T-helper 22 cell (primary cell): Measurements from ENCODE around the gene PSME4.
A peak's percentile ranks its signal among the peaks of the same experiment; 100 is the strongest.

Experiments used
- DNase-seq: peaks from one replicate; pipeline ENCODE4 v3.0.0-alpha.2; 2020; ENCODE audit warnings: low read depth

Gene PSME4

DNA sequence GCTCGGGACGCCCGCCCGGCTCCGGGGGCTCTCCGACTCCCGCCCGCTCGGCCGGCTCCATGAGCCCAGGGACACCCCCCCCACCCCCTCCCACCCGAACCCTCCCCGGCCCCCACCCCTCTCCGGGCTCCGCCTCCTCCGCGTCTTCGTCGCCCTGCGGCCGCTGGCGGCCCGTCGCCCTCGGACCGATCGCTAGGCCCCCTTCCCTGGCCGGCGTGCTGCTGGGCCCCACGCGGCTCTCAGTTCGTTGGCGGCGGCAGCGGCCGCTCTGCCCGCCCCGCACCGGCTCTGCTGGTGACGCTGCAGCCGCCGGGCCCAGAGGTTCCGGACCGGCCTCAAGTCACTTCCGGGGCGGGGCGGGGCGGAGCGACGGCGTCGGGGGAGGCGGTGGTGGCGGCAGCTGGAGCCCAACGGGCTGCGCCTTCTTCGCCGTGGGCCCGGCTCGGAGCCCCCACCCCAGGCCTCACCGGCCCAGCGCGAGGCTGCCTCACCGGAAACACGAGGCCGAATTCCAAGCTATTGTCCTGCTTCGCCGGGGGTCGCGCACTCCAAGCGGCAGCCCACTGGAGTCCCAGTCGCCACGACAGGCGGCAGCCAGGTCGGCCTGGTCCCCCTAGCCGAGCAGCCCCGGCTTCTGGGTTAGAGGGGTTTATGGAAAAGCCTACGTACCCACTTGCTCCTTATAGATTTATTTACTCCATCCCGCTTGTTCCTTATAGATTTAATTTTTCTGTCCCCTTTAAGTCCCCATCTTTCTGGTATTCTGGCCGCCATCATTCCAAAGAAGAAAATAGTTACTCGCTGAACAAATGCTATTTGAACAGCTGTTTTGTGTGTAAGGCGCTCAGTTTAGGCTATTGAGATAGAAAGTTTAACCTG is at the start of gene PSME4:
Gene PSME4, minus strand, starts transcription at position 270 of the 879 bp plus-strand sequence. Its CDS starts 209 bp downstream, at position 61.
- DNase-seq, result peak; percentile 88

DNA sequence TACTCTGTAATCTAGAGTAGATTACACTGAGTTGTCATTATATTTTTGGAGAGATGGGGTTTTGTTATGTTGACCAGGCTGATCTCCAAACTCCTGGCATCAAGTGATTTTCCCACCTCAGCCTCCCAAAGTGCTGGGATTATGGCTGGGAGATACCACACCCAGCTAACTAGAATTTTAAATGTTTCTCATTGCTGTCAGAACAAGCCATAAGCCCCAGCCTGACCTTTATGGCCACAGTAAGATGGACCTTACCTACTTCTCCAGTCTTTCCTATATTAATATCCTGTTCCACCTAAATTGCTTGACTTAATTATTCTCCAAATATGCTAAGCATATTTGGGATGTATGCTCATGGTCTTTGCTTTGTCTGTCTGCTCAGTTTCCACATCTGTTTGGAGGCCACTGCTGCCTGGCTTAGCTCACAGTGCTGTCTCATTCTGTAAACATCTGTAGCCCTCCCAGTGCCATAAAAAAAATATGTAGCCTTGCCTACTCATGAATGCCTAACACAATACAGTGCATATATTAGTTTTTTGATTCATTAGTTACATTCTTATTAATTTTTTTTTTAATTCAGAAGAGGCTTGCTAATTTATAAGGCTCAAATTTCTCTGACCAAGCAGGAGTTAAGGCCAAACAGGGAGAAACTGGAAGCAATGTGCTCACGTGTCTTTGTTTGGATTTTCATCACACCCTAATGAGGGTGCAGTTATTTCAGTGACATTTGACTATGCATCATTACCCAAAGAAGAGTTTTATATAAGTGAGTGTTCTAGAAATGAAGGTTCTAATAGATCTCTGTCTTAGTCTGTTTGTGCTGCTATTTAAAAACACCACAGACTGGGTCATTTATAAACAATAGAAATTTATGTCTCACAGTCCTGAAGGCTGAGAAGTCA is 45.3 kb upstream of the PSME4 start:
- DNase-seq, result no peak

GRCh38 chr2:54013996-54014395 is 43.2 kb upstream of the PSME4 start:
- DNase-seq, result no peak

- DNase-seq, result no peak
Measured at GRCh38 chr2:54012538-54013141, 41.8 kb upstream of the PSME4 start.

GRCh38 chr2:54009549-54009948 is 38.8 kb upstream of the PSME4 start:
- DNase-seq, result no peak

DNA sequence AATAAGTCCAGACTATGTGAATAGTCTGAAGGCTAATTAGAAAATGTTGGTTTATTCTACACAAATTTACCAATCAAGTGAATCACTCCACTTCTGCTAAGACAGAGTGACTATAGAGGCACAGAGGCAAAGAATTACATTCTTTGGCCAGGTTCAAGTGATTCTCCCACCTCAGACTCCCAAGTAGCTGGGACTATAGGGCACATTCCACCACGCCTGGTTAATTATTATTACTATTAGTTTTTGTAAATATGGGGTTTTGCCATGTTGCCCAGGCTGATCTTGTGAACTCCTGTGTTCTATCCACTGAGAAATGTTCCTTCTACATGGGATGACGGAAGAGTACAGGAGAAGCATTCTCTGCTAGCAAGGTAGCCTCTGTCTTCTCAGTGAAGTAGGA is 37.6 kb upstream of the PSME4 start:
- DNase-seq, result no peak

DNA sequence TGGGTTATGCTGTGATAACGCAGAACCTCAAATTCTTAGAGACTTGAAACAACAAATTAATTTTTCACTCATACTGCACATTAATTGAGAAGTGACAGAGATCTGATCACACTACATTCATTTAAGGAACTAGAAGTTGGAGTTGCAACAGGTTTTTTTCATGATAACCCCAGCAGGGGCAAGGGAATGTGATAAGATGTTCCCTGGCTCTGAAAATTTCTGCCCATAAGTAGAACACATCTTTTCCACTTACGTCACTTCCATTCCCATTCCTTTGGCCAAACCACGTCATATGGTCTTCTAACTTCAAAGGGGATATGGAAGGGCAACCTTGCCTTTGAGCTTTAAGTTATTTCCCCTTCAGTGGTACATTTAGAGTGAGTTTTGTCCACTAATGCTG is 29.7 kb upstream of the PSME4 start:
- no peak for DNase-seq

DNA sequence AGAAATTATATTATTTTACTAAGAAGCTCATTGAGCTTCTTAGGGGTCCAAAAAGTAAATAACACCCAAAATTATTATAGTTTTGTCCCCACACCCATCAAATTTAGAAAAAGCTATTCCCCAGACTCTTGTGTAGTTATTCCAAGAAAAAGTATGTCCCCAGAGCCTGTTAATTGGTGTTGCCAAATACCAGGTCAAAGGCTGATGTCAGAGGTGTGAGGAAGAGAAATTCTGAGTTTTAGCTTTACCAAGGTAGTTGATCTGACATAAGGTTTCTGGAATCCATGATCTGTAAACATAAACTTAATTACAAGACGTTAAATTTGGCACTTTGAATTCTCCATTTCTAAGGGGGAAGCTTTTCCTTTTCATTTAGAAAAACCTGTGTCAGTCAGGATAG is 29.3 kb upstream of the PSME4 start:
- DNase-seq, result no peak

- no peak for DNase-seq
Measured at GRCh38 chr2:53998834-53999233, 28.0 kb upstream of the PSME4 start.

GRCh38 chr2:53994818-53995808 is 24.3 kb upstream of the PSME4 start:
- no peak for DNase-seq

DNA sequence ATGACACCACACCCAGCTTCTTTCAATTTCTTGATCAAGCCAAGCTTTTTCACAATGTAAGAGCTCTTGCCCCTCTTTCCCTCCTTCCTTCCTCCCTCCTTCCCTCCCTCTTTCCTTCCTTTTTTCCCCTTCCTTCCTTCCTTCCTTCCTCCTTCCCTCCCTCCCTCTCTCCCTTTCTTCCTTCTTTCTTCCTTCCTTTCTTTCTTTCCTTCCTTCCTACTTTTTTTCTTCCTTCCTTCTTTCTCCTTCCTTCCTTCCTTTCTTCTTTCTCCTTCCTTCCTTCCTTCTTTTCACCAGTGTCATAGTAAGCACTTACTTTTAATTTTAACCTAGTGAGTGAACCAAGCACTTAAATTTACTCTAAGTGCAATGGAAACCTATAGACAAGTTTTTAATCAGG is 21.2 kb upstream of the PSME4 start:
- DNase-seq, result no peak

DNA sequence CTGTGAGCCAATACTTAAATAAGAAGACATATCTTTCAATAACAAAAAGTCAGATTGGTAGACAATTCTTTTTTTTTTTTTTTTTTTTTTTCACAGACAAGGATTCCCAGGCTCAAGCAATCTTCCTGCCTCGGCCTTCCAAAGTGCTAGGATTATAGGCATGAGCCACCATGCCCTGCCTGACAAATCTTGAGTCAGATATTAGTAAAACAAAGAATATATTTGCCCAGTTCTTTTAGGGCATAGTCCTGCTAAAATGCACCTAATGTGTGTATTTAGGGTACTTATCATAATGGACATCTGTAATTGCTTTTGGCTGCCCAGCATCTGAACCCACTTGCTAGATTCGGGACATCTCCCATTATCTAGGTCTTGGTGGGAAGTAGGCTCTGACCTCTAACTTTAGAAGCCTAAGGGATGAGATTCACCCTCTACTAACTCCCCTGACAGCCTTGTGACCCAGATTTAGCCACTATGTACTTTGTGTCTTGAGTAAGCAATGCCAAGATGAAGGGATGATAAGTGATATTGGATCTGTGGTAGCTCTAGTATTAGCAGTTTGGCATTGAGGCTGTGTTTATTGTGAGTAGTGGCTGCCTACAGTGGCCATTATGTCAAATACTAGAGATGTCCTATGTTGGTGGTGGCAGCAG is 18.5 kb upstream of the PSME4 start:
- no peak for DNase-seq

- no peak for DNase-seq
Measured at GRCh38 chr2:53987336-53987921, 16.6 kb upstream of the PSME4 start.

DNA sequence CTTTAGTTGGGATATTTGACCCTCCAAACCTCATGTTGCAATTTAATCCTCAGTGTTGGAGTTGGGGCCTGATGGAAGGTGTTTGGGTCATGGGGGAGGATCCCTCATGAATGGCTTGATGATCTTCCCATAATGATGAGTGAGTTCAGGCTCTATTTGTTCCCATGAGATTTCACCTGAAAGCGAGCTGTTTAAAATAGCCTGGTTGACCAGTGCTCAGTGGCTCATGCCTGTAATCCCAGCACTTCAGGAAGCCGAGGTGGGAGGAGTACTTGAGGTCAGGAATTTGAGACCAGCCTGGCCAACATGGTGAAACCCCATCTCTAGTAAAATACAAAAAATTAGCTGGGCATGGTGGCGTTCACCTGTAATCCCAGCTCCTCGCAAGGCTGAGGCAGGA is 14.9 kb upstream of the PSME4 start:
- no peak for DNase-seq

- DNase-seq, result no peak
Measured at GRCh38 chr2:53969968-53970723, 647 bp downstream of the PSME4 start.

DNA sequence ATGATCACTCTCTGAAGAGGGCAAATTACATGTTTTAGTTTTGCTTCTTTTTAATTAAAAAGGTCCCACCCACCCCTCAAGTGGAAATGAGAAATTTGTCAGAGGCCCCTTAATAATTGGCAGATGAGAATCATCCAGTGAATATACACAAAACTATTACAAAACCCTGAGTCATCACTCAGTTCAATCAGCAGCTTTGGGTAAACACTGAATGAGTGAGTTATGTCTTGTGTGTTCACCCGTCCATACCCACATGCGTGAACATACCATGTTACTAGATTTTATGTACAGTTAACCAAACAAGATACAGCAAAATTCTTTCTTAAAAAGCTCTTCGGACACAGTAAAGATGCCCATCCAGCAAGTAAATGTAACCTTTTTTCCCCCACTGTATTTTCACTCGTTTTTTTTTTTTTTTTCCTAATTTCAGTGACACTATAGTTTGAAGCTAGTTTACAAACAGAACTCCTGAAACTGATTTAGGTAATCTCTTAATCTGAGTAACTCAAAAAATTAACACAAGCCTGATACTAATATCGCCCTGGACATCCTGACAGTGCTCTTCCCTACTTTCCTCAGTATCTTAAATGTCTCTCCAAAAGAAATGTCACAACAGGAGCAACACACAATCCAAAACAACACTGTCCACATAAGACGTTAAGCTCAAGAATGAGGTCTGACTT is 1.4 kb downstream of the PSME4 start:
- no peak for DNase-seq

DNA sequence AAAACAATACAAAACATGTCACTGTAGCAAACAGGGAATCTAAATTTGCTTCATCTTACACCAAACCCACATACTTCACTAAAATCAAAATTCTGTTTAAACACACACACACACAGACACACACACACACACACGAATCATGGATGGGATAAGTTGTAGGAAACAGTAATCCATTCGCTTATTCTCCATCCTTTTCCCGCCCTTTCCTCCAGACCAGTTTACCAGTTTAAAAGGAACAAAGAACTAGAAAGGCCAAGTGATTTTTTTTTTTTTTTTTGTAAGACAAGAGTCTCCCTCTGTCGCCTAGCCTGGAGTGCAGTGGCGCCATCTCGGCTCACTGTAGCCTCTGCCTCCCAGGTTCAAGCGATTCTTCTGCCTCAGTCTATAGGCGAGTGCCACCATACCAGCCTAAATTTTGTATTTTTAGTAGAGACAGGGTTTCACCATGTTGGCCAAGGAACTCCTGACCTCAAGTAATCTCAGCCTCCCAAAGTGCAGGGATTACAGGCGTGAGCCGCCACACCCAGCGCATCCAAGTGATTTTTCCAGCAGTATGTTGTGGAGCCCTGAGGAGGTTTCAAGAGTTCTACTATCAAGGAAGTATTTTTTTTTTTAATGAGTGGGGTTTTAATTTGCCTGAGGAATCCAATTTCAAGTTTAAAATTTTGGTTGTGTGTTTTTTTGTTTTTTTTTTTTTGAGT is 5.7 kb downstream of the PSME4 start:
- DNase-seq, result no peak

DNA sequence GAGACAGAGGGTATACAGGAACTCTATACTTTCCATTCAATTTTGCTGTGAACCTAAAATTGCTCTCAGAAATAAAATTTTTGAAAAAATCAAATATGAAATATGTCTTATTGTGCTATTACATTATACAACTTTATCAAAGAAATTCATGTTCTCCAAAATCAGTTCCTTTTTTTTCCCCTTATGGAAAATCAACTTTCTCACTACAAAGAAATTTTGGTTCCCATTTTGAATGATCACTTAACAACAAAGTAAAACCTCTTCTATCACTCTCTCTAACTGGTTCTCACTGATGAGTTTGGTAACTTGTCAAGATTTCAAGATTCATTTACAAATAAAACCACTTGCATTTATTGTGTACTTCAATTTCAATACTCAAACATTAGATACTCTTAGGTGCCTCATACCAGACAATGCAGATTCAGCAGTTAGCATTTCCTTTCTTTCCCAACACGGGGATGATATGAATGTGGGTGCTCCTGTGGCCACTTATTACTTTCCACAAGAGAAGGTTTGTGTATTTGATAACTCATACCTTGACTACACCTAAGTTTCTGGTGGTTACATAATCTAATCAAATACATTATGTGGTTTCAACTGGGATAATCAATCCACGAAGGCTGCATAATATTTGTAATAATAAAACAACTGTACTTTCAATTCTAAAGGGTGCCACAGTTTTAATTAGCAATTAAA is 6.4 kb downstream of the PSME4 start:
- DNase-seq, result no peak
